RWPE1 (cell line): ENCODE data around the gene ARHGEF3.

ENCODE experiments used
- CTCF ChIA-PET: fragments of 350-600 bp; sonication (Branson Sonifier 250); formaldehyde crosslinking; extraction: SDS; loops from one replicate; lab custom pipeline; 2021; lab: Yijun Ruan, JAX
- POLR2A ChIA-PET: fragments of 400-600 bp; formaldehyde crosslinking; extraction: SDS; loops from one replicate; lab custom pipeline; 2020; ENCODE audit warnings: antibody characterized with exemption; ENCODE audit not compliant: low non-redundant PET; lab: Yijun Ruan, JAX
- DNase-seq: peaks from one replicate; pipeline ENCODE4 v3.0.0; 2012; ENCODE audit warnings: low spot score
- H3K27ac ChIP-seq: fragments of 450-650 bp; 2 replicates; pipeline ENCODE4 v1.5.1; 2017
- CTCF ChIP-seq: fragments of 450-650 bp; conservative IDR thresholded peaks from 2 replicates; pipeline ENCODE4 v1.5.1; 2017; ENCODE audit warnings: low read depth, mild to moderate bottlenecking

The ARHGEF3 gene

DNA sequence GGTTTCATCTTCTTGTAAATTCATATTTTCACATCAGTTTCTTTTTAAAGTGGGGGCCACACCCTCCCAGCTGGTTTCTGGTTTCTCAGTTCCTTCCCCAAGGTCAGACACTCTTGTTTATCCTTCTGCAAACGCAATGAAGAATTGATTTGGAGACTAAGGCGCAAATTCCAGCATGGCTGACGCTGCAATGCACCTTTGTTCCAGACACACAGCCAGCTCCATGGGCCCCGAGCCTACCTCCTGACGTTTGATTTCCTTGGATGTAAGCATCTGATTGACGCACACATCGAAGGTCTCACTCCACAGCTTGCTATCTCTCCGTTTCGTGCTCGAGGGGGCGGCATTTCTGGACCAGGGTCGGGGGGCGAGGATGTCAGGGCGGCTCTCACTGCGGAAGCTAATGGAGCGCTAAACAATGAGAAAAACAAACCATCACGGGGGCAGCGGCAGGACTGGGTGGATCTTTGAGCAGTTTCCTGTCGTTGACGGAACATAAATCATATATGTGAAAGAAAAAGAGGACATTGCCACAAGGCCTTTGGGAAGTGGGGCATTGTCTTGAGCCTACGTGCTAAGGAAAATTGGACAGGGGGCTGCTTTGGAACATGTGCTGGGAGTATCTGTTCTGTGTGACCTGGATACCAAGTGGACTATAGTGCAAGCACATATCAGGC, 46.9 kb downstream of the ARHGEF3 start:
- ChIA-PET CTCF (interaction anchor here (0.6 kb wide), 1 partner anchor 8 kb away, joined by 3 read pairs; no protein-coding TSS in a partner anchor), POLR2A (no interaction called here)
- no peak for DNase-seq
- H3K27ac ChIP-seq, result no peak overlapping the region
- no peak for TF ChIP-seq CTCF

DNA sequence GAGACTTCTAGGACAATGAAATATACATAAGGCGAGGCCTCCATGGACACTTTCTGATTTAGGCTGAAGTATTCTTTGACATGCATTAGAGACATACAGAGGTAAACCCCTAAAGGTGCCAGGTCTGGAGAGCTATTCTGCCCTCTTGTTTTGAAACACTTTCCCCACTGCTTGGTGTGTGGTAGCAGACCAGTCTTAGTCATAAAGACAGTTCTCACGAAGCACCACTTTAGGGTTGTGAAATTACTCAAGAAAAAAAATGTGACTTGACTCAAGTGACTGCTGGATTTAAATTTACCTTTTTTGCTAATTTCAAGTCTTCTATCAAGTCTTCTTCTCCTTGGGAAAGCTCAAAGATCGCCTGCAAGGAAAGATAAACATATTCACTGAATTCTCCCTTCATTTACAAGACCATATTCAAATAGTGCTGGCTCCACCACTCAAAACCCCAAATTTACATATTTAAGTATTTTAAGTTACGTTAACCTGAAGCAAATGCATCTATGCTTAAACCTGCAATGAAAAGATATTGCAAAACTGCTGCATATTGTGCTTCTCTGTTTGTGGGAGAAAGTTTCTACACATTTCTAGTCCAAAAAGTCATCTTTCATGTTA, 48.4 kb downstream of the ARHGEF3 start:
- CTCF ChIA-PET, result no interaction called here
- POLR2A ChIA-PET, result no interaction called here
- no peak for TF ChIP-seq CTCF
- H3K27ac ChIP-seq, result no peak overlapping the region
- DNase-seq, result no peak

GRCh38 chr3:56751056-56751707, 50.6 kb downstream of the ARHGEF3 start:
- TF ChIP-seq CTCF, result no peak
- H3K27ac ChIP-seq, result no peak overlapping the region
- POLR2A ChIA-PET, result no interaction called here
- no peak for DNase-seq
- CTCF ChIA-PET, result no interaction called here

GRCh38 chr3:56748663-56749231, 53.0 kb downstream of the ARHGEF3 start:
- CTCF ChIA-PET, result no interaction called here
- POLR2A ChIA-PET, result no interaction called here
- no peak for DNase-seq
- TF ChIP-seq CTCF, result no peak
- H3K27ac ChIP-seq, result no peak overlapping the region

- ChIA-PET CTCF (interaction anchor here (0.6 kb wide), 1 partner anchor 7 kb away, joined by 3 read pairs; no protein-coding TSS in a partner anchor), POLR2A (no interaction called here)
- DNase-seq, result no peak
- no peak overlapping the region for H3K27ac ChIP-seq
- TF ChIP-seq CTCF, result no peak
Observed at GRCh38 chr3:56747150-56747549, 54.6 kb downstream of the ARHGEF3 start.

GRCh38 chr3:56744016-56744415, 57.7 kb downstream of the ARHGEF3 start:
- POLR2A ChIA-PET, result no interaction called here
- no peak for TF ChIP-seq CTCF

More at GRCh38 chr3:56744016-56744415, 57.7 kb downstream of the ARHGEF3 start:
- CTCF ChIA-PET, result interaction anchor here (0.6 kb wide), 1 partner anchor 1278 kb away, joined by 4 read pairs; no protein-coding TSS in a partner anchor
- DNase-seq, result no peak
- H3K27ac ChIP-seq, result no peak overlapping the region
